Kidney tubule cell (primary cell): ENCODE measurements around the gene EHD2.
"Not testable (repeated sequence)": the region's sequence is repeated elsewhere in the genome, so short reads cannot be mapped to it uniquely, and the experiment has no call there.

ENCODE experiments used
- DNase-seq: peaks from one replicate; pipeline ENCODE4 v3.0.0-alpha.2; 2018; ENCODE audit warnings: low spot score

Gene EHD2

GRCh38 chr19:47768604-47769003 lies 55.4 kb downstream of the EHD2 start:
- no peak for DNase-seq

GRCh38 chr19:47769534-47769933 lies 56.3 kb downstream of the EHD2 start:
- no peak for DNase-seq

GRCh38 chr19:47771291-47771690 lies 58.1 kb downstream of the EHD2 start:
- not testable (repeated sequence) for DNase-seq

DNA sequence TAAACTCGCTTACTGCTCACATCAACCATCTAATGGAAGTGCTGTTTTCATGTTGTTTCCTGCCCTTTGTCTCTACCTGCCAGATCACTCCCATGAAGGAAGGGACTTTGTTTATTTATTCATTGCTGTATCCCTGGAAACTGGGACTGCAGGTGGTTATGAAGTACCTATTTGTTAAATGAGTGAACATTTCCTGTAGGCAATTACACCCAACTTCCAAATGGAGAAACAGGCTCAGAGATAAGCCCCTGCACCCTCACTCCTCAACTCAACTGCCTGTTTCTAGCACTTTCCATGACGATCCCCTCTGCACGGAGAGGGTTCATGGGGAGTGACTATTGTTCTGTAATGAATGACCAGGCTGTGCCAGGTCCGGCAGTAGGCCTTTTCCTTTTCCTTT lies 63.3 kb downstream of the EHD2 start:
- DNase-seq, result peak; percentile 58

GRCh38 chr19:47777245-47778048 lies 64.2 kb downstream of the EHD2 start:
- not testable (repeated sequence) for DNase-seq

GRCh38 chr19:47778049-47778953 lies 65.1 kb downstream of the EHD2 start, which contains the start of gene SELENOW:
Gene SELENOW (plus strand): TSS chr19:47778703. CDS start chr19:47778786, 83 bp downstream.
- DNase-seq, result peak; percentile 85

- DNase-seq, result no peak
Measured at GRCh38 chr19:47778954-47779351, 65.7 kb downstream of the EHD2 start.

DNA sequence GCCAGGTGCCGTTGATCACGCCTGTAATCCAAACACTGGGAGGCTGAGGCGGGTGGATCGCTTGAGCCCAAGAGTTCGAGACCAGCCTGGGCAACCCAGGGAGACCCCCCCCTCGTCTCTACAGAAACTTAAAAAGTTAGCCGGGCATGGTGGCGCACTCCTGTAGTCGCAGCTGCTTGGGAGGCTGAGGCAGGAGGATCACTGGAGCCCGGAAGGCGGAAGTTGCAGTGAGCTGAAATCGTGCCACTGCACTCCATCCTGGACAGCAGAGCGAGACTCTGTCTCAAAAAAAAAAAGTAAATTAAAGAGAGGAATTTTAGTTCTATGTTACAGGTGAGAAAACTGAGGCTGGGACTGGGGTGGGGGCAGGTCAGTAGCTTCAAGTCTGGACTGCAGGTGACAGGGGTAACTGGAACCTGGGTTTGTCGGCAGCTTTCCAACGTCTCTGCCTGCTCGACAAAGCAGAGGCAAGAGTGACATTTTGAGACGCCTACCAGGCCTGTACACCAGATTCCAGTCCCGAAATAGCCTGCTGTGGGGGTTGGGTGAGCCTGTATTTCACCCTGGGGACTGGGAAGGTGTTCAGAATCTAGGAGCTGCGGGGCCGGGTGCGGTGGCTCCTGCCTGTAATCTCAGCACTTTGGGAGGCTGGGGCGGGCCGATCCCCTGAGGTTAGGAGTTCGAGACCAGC lies 66.4 kb downstream of the EHD2 start:
- no peak for DNase-seq

GRCh38 chr19:47780215-47780551 lies 67.0 kb downstream of the EHD2 start:
- no peak for DNase-seq

- DNase-seq, result no peak
Measured at GRCh38 chr19:47781590-47782262, 68.5 kb downstream of the EHD2 start.

- DNase-seq, result no peak
Measured at GRCh38 chr19:47786566-47786965, 73.3 kb downstream of the EHD2 start.

DNA sequence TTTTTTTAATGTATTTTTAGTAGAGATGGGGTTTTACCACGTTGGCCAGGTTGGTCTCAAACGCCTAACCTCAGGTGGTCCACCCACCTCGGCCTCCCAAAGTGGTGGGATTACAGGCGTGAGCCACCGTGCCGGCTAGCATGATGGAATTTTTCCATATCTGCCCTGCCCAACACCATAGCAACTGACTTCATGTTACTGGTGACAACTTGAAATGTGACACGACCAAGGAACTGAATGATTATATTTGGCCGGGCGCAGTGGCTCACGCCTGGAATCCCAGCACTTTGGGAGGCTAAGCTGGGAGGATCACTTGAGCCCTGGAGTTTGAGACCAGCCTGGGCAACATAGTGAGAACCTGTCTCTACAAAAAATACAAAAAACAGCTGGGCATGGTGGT lies 74.1 kb downstream of the EHD2 start:
- DNase-seq, result not testable (repeated sequence)

DNA sequence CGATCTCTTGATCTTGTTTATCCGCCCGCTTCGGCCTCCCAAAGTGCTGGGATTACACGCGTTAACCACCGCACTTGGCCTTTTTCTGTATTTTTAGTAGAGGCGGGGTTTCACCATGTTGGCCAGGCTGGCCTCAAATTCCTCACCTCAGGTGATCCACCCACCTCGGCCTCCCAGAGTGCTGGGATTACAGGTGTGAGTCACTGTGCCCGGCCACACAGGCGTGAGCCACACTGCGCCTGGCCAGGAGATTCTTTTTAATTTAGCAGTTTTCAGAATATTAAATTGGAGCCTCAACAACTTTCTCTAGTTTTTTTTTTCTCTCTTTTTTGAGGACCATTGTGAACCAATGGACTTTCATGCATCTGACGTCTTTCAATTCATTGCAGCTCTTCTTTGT lies 76.6 kb downstream of the EHD2 start:
- DNase-seq, result peak; percentile 48

DNA sequence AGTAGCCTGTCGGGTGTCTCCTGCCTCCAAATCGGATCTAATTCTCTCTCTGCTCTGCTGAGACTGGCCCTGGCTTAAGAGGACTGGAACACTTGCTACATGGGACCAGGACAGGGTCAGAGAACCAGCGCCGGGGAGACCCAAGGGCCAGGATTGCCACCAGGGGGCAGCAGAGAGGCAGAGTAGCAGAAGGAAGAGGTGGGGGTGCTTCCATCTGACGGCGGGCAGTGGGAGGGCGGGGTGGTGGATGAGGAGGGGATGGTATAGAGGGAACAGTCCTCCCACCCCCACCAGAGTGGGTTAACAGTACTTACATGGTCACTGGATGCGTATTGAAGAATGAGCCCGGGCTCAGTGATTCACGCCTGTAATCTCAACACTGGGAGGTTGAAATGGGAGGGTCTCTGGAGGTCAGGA lies 77.2 kb downstream of the EHD2 start:
- peak; percentile 66 for DNase-seq

GRCh38 chr19:47792616-47793015 lies 79.4 kb downstream of the EHD2 start:
- DNase-seq, result no peak
